ENCODE data around the gene CGN.
A peak's percentile ranks its signal among the peaks of the same experiment; 100 is the strongest.

The CGN gene

GRCh38 chr1:151510957-151511635 is at the start of gene CGN:
Gene CGN, plus strand, starts transcription at chr1:151511387. Its CDS starts 7,133 bp downstream, at chr1:151518520.
- DNase-seq = peak; percentile 91

GRCh38 chr1:151461694-151462093 is 49.5 kb upstream of the CGN start:
- no peak for DNase-seq

- no peak for DNase-seq
Measured at GRCh38 chr1:151465026-151465425, 46.2 kb upstream of the CGN start.

GRCh38 chr1:151472856-151473731 is 38.1 kb upstream of the CGN start:
- DNase-seq = peak; percentile 60

GRCh38 chr1:151474745-151475144 is 36.4 kb upstream of the CGN start:
- no peak for DNase-seq

- no peak for DNase-seq
Measured at GRCh38 chr1:151475175-151475574, 36.0 kb upstream of the CGN start.

- no peak for DNase-seq
Measured at GRCh38 chr1:151476083-151476482, 35.1 kb upstream of the CGN start.

GRCh38 chr1:151477066-151477465 is 34.1 kb upstream of the CGN start:
- no peak for DNase-seq

GRCh38 chr1:151478140-151478812 is 32.9 kb upstream of the CGN start:
- DNase-seq = no peak

GRCh38 chr1:151478923-151479322 is 32.3 kb upstream of the CGN start:
- DNase-seq = no peak

- DNase-seq = no peak
Measured at GRCh38 chr1:151479462-151479861, 31.7 kb upstream of the CGN start.

- DNase-seq = no peak
Measured at GRCh38 chr1:151482017-151482416, 29.2 kb upstream of the CGN start.

GRCh38 chr1:151485685-151486255 is 25.4 kb upstream of the CGN start:
- DNase-seq = no peak

GRCh38 chr1:151486557-151486956 is 24.6 kb upstream of the CGN start:
- DNase-seq = no peak

GRCh38 chr1:151491641-151492040 is 19.5 kb upstream of the CGN start:
- DNase-seq = no peak

GRCh38 chr1:151492120-151492519 is 19.1 kb upstream of the CGN start:
- DNase-seq = no peak

- no peak for DNase-seq
Measured at GRCh38 chr1:151493042-151493441, 18.1 kb upstream of the CGN start.

GRCh38 chr1:151494741-151495281 is 16.4 kb upstream of the CGN start:
- DNase-seq = no peak

- DNase-seq = no peak
Measured at GRCh38 chr1:151495316-151495715, 15.9 kb upstream of the CGN start.

GRCh38 chr1:151499365-151499764 is 11.8 kb upstream of the CGN start:
- no peak for DNase-seq

- DNase-seq = no peak
Measured at GRCh38 chr1:151499930-151500329, 11.3 kb upstream of the CGN start.

- DNase-seq = no peak
Measured at GRCh38 chr1:151501474-151501873, 9.7 kb upstream of the CGN start.

Data from femur (tissue), 1 donor.